NCI-H526 (cell line): ENCODE results near the gene TRAPPC6A.

Experiments used
- DNase-seq, 2 experiments: peaks; one replicate each; lab custom pipeline; 2025; lab: John Stamatoyannopoulos, UW

Gene TRAPPC6A

GRCh38 chr19:45186509-45187334 lies 8.7 kb upstream of the TRAPPC6A start:
- DNase-seq = no peak

- no peak for DNase-seq
These were observed 6.1 kb upstream of the TRAPPC6A start for GRCh38 chr19:45184115-45184514.

- DNase-seq = no peak
These were observed 4.7 kb upstream of the TRAPPC6A start for GRCh38 chr19:45182758-45183157.

GRCh38 chr19:45180936-45181335 lies 2.9 kb upstream of the TRAPPC6A start:
- no peak for DNase-seq

- no peak for DNase-seq
These were observed 1.9 kb upstream of the TRAPPC6A start for GRCh38 chr19:45179892-45180370.

- peak in 1 of 2 experiments; percentile 63 for DNase-seq
These were observed 1.2 kb upstream of the TRAPPC6A start for GRCh38 chr19:45179072-45179891.

GRCh38 chr19:45178262-45179071 lies 430 bp upstream of the TRAPPC6A start, which contains the start of gene BLOC1S3:
TSS of gene BLOC1S3 (plus strand) at chr19:45178784. CDS start at chr19:45179297, 513 bp downstream.
- peak; percentile 99 to 100 for DNase-seq

GRCh38 chr19:45175515-45176345 lies 2.3 kb downstream of the TRAPPC6A start:
- no peak for DNase-seq

GRCh38 chr19:45173816-45174215 lies 4.2 kb downstream of the TRAPPC6A start:
- DNase-seq = no peak

- DNase-seq = no peak
These were observed 5.3 kb downstream of the TRAPPC6A start for GRCh38 chr19:45172611-45173208.

- no peak for DNase-seq
These were observed 5.9 kb downstream of the TRAPPC6A start for GRCh38 chr19:45172173-45172572.

GRCh38 chr19:45171211-45171623 lies 6.8 kb downstream of the TRAPPC6A start:
- no peak for DNase-seq

GRCh38 chr19:45170146-45171106 lies 7.6 kb downstream of the TRAPPC6A start:
- DNase-seq = no peak

- no peak for DNase-seq
These were observed 8.4 kb downstream of the TRAPPC6A start for GRCh38 chr19:45169602-45170001.

GRCh38 chr19:45168767-45169351 lies 9.2 kb downstream of the TRAPPC6A start:
- no peak for DNase-seq

GRCh38 chr19:45166723-45167252 lies 11.2 kb downstream of the TRAPPC6A start:
- no peak for DNase-seq

- peak in 1 of 2 experiments; percentile 70 for DNase-seq
These were observed 13.3 kb downstream of the TRAPPC6A start for GRCh38 chr19:45164577-45165335.
